HG02798 (cell line): ENCODE results near the gene PRDM11.
"Not testable (repeated sequence)": the region's sequence is repeated elsewhere in the genome, so short reads cannot be mapped to it uniquely, and the experiment has no call there.

Experiments used
- ATAC-seq: cut with Tn5 transposase; IDR thresholded peaks from one replicate; pipeline ENCODE4 v1.9.1; 2021; ENCODE audit warnings: mild to moderate bottlenecking; ENCODE audit not compliant: unreplicated experiment, poor library complexity

Gene PRDM11

DNA sequence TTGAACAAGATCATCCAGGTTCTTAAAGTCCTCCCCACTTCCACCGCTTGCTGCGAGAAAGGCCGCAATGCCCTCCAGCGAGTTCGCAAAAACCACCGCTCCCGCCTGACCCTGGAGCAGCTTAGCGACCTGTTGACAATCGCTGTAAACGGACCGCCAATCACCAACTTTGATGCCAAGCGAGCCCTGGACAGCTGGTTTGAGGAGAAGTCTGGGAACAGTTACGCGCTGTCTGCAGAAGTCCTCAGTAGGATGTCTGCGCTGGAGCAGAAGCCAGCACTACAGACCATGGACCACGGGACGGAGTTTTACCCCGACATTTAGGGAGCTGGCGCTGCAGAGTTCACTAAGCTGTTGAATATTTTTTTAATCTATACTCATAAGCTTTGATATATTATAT is 81.4 kb downstream of the PRDM11 start:
- no peak for ATAC-seq

DNA sequence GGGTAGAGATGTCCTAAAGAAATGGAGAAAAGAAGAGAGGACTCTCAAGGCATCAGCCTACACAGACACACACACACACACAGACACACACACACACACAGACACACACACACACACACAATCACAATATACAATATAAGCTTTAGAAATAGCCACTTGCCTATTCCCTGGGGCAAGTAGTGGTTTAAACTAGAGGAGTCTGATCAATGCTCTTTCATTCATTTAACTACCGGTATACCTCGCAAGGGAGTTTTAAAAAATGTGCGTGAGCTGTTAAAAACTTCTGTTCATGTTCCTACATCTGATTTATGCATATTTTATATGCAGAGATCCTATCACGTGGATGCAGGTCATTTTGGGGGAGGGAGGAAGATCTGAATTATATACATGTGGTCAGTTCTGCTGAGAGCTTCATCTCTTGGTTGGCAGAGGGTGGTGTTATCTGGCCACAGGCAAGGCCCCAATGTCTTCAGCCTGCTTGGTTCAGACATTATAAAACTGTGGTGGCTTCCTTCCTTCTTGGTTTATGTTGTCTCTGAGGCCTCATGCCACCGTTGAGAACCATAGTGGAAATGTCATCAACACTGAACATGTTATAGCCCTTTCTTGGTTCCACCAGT is 83.1 kb downstream of the PRDM11 start:
- ATAC-seq: no peak

DNA sequence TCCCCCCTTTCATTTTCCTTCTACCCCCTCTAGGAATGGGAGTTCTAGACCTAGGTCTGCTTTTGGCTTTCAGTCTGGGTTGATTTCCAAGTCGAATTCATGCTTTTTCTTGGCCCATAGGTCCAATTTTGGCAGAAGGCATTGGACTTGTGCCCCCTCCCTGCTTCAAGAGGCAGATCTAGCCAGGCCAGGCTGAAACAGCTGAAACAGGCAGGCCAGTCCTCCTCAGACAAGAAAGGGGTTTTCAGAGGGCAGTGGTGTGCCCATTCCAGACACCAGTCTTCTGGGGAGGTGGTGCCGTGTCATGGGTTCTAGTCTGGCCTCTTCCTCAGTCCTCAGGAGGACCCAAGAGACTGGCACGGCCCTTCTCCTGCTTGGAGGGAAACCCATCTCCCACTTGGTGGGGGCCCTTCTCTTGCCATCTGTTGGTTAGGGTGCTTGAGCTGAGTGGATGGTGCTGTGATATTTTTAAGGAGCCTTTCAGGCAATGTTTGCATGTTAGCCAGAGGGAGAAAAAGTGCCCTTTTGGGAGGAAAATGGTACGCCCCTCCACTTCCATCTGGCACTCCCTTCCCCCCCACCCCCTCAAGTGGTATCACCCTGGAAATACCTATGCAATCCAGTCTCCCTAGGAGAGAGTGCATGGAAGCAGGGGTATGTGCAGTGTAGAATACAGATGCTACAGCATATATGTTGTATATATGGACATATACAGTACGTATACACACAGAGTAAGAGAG is 86.1 kb downstream of the PRDM11 start:
- no peak for ATAC-seq

DNA sequence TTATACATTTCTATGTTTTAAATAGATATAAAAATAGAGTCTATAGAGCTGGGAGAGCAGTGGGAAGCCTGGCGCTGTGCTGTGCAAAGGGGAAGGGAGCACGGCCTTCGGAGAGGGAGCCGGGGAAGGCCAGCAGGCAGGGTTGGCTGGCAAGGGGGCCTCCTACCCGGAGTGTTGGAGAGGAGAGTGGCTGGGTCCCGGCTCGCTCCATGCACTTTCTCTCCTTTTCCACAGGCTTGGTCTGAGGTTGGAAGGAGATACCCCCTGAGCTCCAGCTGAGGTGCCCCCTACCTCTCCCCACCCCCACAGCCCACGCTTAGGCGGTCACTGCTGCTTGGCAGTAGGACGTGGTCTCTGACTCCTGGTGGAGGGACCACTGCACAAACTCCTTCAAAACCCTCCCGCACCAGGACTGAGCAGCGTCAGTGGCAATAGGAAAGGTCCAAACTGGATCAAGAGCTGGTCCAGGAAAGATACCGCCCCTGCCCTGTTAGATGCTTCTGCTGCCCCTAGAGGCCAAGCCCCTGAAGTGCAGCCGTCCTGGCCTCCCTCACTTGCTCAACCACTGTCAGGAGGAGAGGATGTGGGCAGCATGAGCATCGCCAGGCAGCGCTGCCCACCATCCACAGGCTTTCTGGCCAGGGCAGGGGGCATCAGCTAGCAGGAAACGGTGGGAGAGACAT is 86.8 kb downstream of the PRDM11 start:
- ATAC-seq: peak; percentile 86

DNA sequence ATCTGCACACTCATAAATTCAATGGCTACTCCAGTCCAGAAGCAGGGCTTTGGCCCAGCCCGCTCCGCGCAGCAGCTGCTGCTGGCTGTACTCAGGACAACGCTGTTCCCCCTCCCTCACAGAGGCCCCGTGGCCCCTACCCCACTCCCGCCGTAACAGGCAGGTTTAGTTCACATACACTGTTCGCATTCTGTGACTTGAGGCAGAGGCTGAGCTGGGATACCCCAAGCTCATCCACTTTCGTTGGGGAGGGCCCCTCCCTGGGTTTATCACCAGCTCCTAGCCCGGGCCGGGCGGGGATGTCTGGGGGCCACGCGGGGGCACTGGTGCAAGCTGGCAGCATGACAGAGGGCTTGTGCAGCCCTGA is 87.3 kb downstream of the PRDM11 start:
- ATAC-seq: peak; percentile 12

DNA sequence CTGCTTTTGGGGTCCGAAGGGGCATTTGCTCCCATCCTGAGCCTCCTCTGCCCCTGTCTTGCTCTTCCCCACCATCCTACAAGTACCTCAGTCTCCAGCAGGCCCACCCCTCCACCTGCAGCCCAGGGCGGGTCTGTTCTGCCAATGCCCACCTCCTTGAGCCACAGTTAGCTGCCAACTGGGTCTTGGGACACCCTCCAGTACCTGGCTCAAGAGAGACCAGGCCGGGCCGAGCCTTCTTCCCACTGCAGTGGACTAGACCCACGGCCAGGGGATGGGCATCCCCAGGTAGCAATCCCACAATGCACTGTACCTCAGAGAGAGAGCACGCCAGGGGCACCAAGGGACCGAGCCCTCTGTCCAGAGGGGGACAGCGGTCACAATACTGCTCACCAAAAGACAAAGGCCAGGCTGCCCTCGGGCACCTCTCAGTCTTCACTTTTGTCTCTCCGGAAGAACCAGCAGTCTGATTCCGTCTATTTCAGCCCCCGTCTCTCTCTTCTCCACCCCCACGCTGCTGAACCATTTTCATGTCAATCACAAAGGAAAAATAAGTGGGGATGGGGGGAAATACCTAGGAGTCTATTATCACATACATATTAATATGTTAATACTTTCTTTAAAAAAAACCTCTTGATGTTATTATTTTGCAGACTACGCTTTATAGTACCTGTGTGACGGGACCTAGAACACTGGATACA is 88.0 kb downstream of the PRDM11 start:
- ATAC-seq: no peak

DNA sequence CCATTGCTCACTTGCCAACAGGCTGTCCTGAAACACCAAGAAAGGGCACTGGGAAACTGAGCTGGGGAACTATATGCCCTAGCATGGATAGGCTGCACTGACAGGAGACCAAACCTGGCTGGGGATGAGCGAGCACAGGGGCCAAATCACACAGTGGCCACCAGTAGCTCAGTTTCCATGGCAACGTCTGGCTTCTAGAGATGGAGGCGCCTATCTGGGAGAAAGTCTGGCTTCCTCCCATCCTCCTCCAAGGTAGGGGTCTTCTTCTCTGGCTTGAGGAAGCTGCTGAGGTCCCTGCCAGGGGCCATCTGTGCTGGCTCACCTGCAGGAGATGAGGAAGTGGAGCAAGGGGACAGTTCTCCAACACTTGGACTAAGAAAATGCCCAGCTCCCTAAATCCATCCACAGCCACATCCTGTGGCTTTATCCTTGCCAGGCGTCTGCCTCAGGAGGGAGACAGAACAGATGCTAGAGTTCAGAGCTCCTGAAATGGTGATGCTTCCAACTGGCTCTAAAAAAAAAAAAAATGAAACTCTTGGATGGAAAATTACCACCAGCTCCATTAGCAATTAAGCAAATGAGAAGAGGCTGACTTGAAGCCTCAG is 91.4 kb downstream of the PRDM11 start:
- ATAC-seq: no peak

DNA sequence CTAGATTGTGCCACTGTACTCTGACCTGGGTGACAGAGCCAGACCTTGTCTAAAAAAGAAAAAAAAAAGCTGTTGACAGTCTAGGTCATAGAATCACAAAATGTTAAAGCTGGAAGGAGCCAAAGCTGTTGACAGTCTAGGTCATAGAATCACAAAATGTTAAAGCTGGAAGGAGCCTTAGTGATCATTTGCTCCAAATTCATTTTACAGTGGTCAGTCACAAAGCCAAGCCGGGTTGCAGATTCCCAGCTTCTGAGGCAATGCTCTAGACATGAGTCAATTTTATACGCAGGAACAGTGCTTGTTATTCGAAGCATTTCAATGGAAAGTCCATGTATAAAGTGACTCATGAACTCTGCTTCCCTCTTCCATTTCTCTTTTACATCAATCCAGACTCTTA is 92.3 kb downstream of the PRDM11 start:
- ATAC-seq: no peak

DNA sequence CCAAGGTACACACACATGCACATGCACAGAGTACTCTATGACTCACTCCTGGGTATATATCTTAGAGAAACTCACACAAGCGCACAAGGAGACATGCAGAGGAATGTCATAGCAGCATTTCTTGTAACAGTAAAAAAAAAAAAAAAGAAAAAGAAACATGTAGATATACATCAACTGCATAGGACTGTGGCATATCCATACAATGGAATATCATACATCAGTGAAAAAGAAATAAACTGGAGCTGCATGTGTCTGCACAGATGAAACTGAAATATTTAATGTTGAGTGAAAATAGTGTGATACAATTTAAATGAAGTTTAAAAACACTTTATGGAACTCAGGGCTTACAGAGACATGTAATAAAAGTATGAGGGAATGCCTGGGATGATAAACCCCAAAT is 93.3 kb downstream of the PRDM11 start:
- ATAC-seq: no peak

DNA sequence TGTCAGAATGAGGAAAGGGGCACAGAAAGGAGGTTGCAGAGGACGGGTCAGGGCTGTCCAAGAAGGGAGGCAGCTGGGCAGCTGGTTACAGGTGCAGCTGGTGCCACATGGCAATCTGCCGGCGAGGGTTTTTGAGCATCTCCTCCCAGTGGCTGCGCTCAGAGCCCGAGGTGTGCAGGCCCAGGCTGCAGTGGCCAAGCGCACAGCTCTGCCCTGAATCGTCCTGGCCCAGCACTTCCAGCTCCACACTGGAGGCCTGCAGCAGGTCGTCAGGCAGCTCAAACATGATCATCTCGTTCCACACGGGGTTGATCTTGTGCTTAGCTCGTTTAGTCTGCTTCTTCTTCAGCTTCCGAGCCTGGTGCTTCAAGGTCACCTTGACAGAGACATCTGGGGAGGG is 97.5 kb downstream of the PRDM11 start:
- ATAC-seq: no peak

DNA sequence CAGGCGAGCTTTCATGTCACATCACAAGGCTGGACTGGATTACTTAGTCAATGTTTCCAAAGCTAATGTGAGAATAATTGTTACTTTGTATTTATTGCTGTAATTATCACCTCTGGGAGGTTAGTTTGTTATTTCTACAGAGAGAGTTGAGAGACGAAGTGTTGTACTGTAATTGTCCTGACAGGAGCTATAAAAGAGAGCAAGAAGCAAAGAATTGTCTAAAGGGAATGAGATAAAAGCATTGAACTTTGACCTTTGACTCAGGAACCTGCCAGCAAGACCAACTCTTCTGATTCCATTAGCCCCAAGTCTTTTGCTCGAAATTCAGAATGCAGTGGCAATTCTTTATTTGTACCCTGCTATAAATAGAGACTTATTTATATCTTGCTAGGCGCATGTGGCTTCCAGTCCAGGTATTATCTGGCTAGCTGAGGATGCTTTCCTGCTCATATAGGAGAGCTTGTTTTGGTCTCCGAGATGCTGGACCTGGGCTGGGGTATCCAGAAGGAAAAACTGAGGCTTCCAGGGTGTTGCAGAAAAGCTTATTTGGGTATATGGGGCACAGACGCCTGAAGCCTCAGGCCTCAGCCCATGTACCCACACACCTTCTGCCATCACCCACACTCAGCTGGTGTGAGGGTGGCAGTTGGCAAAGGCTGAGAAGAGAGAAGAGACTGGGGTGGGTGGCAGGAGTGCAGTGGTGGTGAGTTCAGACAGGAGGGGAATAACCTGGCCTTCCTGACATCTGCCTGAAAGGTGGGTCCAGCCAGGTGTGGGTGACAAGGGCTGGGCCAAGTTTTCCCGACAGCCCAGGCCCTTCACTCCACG is 99.0 kb downstream of the PRDM11 start:
- no peak for ATAC-seq

DNA sequence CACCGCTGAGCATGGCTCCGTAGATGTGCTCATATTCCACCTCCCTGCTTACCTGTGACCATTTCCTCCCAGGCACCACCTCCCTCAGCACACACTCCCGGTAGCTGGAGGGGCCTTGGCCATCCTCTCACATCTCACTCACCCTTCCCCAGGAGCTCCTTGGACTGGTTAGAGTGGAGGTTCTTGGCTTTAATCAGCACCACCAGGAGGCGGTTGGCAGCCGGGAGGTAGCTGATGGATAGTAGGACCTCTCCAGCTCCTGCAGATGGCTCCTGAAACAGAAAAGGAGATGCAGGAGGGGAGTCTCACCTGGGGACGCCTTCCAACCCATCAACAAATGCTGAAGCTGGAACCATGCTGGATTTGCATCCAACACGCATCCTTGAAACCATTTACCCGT is 99.8 kb downstream of the PRDM11 start:
- no peak for ATAC-seq

DNA sequence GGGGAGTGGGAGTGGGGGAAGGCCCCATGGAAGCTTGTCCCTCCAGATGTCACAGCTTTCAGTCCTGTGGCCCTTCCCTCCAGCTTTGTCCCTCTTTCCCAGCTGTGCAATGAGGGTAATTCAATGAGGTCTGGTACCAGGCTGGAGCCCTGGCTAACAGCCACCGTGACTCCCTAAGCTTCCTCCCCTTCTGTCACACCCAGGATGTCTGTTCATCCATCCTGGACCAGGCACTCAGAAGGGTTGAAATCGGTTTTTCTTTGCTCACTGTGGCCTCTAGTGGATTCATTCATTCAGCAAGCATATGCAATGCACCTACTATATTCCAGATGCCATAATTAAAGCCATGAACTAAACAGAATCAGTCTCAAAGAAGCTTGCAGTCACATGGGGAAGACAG is 101.0 kb downstream of the PRDM11 start:
- no peak for ATAC-seq

DNA sequence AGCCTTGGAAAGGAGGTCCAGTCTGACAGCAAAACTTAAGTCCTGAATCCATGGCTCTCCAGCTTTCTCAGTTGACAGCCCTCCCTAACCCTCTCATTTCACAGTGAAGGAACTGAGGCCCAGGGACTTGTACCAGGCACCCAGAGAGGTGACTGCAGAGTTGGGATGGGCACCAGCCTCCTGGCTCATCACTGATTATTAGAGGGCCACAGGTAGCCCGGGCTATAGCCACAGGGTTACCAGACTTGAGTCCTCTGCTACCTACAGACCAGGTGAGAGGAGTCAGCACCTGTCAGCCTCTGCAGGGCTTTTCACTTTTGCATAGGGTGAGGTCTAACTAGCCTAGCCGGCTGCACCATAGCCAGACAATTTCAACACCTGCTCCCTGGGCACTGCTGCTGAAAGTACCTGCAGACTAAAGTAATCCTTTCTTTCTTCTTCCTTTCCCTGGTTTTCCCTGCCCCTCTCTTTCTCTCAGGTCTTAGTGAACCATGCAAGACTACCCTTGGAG is 102.1 kb downstream of the PRDM11 start:
- ATAC-seq: no peak

DNA sequence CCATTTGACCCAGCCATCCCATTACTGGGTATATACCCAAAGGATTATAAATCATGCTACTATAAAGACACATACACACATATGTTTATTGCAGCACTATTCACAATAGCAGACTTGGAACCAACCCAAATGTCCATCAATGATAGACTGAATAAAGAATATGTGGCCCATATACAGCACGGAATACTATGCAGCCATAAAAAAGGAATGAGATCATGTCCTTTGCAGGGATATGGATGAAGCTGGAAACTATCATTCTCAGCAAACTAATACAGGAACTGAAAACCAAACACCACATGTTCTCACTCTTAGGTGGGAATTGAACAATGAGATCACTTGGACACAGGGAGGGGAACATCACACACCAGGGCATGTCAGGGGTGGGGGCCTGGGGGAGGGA is 102.9 kb downstream of the PRDM11 start:
- not testable (repeated sequence) for ATAC-seq

DNA sequence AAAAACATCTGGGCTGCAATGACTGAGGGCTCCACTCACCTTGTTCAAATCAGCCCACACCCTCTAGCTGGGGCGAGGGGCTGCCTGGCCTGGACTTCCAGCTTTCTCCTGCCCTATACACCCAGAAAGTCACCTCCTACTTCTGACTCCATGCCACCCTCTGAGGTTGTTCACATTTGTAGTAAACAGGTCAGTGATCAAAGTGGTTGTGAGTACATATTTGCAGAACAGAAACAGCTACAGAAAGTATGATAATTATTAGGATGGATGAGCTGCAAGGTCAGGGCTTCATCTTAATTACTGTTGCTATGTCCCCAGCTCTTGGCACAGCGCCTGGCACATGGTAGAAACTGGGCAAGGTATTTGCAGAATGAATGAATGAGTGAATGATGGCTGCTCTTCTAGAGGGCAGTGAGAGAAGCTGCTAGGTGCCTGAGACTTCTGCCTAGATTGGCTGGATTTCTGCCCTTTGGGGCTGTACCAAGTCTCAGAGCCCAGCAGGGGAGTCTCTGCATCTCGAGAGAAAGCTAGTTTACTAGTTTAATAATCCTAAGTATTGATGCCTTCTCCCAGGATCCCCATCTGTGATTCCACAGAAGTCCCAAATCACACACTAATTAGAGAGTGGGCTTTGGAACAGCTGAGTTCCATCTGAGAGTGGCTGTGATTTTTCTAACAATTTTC is 103.7 kb downstream of the PRDM11 start:
- ATAC-seq: no peak

DNA sequence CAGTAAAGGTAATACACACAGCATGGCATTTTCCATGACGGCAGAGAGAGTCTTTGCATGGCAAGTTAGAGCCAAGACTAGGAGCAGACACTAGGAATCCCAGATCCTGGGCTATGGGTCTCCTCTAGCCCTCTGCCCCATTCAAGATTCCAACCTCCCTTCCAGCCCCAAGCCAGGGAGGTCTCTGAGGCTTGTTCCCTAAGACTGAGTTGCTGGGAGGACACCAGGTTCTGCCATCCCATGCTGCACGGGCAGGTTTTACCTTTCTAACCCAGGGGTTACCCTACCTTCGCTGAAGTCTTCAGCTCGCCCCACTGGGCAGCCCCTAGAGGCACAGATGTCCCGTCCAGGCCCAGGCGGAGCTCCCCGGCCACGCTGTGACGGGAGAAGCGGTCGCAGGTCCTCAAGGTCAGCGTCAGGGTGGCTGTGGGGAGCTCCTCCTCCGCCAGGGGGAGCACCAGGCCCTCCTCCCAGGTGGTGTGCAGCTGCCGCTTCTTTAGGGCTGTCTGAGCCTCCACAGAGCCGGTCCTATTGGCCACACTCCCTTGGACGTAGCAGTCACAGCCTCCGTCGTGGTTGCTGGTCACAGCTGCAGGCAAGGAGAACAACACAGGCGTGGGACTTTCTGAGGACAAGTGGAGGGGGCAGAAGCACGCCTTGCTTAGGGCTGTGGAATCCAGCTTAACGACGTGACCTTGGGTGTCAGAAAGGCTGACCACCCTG is 105.9 kb downstream of the PRDM11 start:
- peak; percentile 57 for ATAC-seq

DNA sequence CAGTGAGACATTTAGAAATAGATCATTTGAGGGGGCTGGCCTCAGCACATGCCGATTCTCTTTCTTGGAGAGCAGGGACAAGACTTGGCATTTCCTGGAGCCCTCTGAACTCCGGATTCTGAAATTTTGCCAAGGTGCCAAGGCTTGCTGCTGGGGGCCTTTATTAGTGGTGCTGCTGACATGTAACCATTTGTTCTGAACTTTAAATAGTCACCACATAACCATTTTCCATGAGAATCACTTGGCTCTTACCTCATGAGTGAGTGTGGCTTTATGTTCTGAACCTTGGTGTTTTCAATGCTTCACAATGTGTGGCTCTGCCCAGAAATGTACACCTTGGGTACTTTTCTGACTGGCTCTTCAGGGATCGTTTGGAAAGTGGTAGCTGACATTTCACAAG is 106.4 kb downstream of the PRDM11 start:
- no peak for ATAC-seq
